Uterus (tissue), 4 donors: ENCODE results near the gene SUSD3. TPM values are rescaled to one million over a fixed set of nuclear protein-coding genes. Genes with fewer than 3 reads are reported as not detected.
A peak's percentile ranks its signal among the peaks of the same experiment; 100 is the strongest.

Experiments used
- DNase-seq, 2 donors: peaks; one replicate each; pipeline ENCODE4 v3.0.0-alpha.2; 2019 to 2020
- H3K27ac ChIP-seq, 2 donors: fragments of 200-600 bp; sonication (generic); 1 replicate in 1 of 2; 2 replicates in 1 of 2; pipeline ENCODE4 v1.5.1; 2016 to 2018
- H3K27me3 ChIP-seq, 2 donors: fragments of 200-600 bp; sonication (generic); one replicate each; pipeline ENCODE4 v1.5.1; 2018 to 2019; ENCODE audit warnings: control low read depth in 1 of 2
- H3K36me3 ChIP-seq, 2 donors: fragments of 200-600 bp; sonication (generic); one replicate each; pipeline ENCODE4 v1.5.1; 2019; ENCODE audit warnings: control low read depth in 1 of 2
- H3K4me1 ChIP-seq, 2 donors: fragments of 200-600 bp; sonication (generic); one replicate each; pipeline ENCODE4 v1.5.1; 2018 to 2019; ENCODE audit warnings: control low read depth in 1 of 2
- H3K4me3 ChIP-seq, 2 donors: fragments of 200-600 bp; sonication (generic); 1 replicate in 1 of 2; 2 replicates in 1 of 2; pipeline ENCODE4 v1.5.1; 2018 to 2019; ENCODE audit warnings: mild to moderate bottlenecking in 1 of 2
- H3K9me3 ChIP-seq, 2 donors: fragments of 200-600 bp; sonication (generic); one replicate each; pipeline ENCODE4 v1.5.1; 2019; ENCODE audit warnings: control low read depth in 1 of 2
- CTCF ChIP-seq, 4 experiments: fragments of 200-600 bp in 2 of 4; fragments of 450-650 bp in 2 of 4; sonication (generic) in 2 of 4; IDR thresholded peaks; one replicate each; pipeline ENCODE4 v1.5.1; 2016 to 2019; ENCODE audit warnings: antibody characterized with exemption in 4 of 4, mild to moderate bottlenecking in 2 of 4, moderate library complexity in 1 of 4
- POLR2A ChIP-seq, 2 donors: fragments of 450-650 bp; IDR thresholded peaks; one replicate each; pipeline ENCODE4 v1.6.1; 2016; ENCODE audit warnings: antibody characterized with exemption in 2 of 2, mild to moderate bottlenecking in 1 of 2, moderate library complexity in 1 of 2
- intact Hi-C: fragments of 100-400 bp; cut with DNase I; formaldehyde crosslinking; loops from one replicate; pipeline ENCODE4 v1.15.1; 2023; ENCODE audit warnings: low total_unique reads
- total RNA-seq, 4 donors: library from RNA; depleted of rRNA in 3 of 4; stranded (reverse); fragments of >200 nt in 3 of 4; gene quantifications; one replicate each; pipeline versions ENCODE4 v1.1.0 to v1.2.4, GENCODE V29; 2014 to 2023
- donor health status: DM: yes; HTN: yes; CAD: no.

The SUSD3 gene
- total RNA-seq, 4 donors from 2014 or later, result 9.3 to 52.7 (median 14.7) TPM

- H3K27ac ChIP-seq, result no peak overlapping the region
- H3K9me3 ChIP-seq, result no peaks in the 10 kb centered on the region
- TF ChIP-seq POLR2A (IDR thresholded peaks at IDR 0.05) (no peak), CTCF (IDR thresholded peaks at IDR 0.05) (peak in 2 of 4 experiments; percentile 15 to 40)
- no peaks in the 10 kb centered on the region for H3K4me1 ChIP-seq
- H3K4me3 ChIP-seq, result no peak overlapping the region
- H3K27me3 ChIP-seq, result no peaks in the 10 kb centered on the region
- no peak for DNase-seq
- no peaks in the 10 kb centered on the region for H3K36me3 ChIP-seq
- intact Hi-C loops, result no loop called here
Measured at GRCh38 chr9:93020771-93021670, 37.5 kb upstream of the SUSD3 start.

GRCh38 chr9:93022066-93022465 is 36.4 kb upstream of the SUSD3 start:
- Histone ChIP-seq H3K4me3 (no peak overlapping the region), H3K27ac (no peak overlapping the region), H3K4me1 (no peaks in the 10 kb centered on the region), H3K9me3 (no peaks in the 10 kb centered on the region), H3K27me3 (no peaks in the 10 kb centered on the region), H3K36me3 (no peaks in the 10 kb centered on the region)
- TF ChIP-seq CTCF (IDR thresholded peaks at IDR 0.05) (no peak), POLR2A (IDR thresholded peaks at IDR 0.05) (no peak)
- intact Hi-C loops, result no loop called here
- no peak for DNase-seq

- DNase-seq, result no peak
- Histone ChIP-seq H3K27me3 (no peaks in the 10 kb centered on the region), H3K9me3 (no peaks in the 10 kb centered on the region), H3K36me3 (no peaks in the 10 kb centered on the region), H3K4me3 (no peak overlapping the region), H3K27ac (no peak overlapping the region), H3K4me1 (no peaks in the 10 kb centered on the region)
- intact Hi-C loops, result no loop called here
- TF ChIP-seq CTCF (IDR thresholded peaks at IDR 0.05) (no peak), POLR2A (IDR thresholded peaks at IDR 0.05) (no peak)
Measured at GRCh38 chr9:93022721-93023520, 35.6 kb upstream of the SUSD3 start.

GRCh38 chr9:93023521-93023815 is 35.0 kb upstream of the SUSD3 start:
- H3K36me3 ChIP-seq, result no peaks in the 10 kb centered on the region
- intact Hi-C loops, result no loop called here

More at GRCh38 chr9:93023521-93023815, 35.0 kb upstream of the SUSD3 start:
- H3K27ac ChIP-seq, result no peak overlapping the region
- H3K9me3 ChIP-seq, result no peaks in the 10 kb centered on the region
- no peak for DNase-seq
- no peaks in the 10 kb centered on the region for H3K4me1 ChIP-seq
- no peak overlapping the region for H3K4me3 ChIP-seq
- TF ChIP-seq POLR2A (IDR thresholded peaks at IDR 0.05) (no peak), CTCF (IDR thresholded peaks at IDR 0.05) (no peak)
- H3K27me3 ChIP-seq, result no peaks in the 10 kb centered on the region
